Measurements from ENCODE around the gene MAP4.
"Not testable (repeated sequence)": the region's sequence is repeated elsewhere in the genome, so short reads cannot be mapped to it uniquely, and the experiment has no call there.

MAP4 gene

GRCh38 chr3:48016301-48016973 lies at the start of gene MAP4:
Gene MAP4, minus strand, starts transcription at chr3:48016416. Its CDS starts 17,556 bp downstream, at chr3:47998860.
- no peak for DNase-seq (ENCODE audit: extremely low read depth in 1 of 2, low read depth in 1 of 2)

GRCh38 chr3:48065035-48065434 lies 48.8 kb upstream of the MAP4 start:
- DNase-seq (ENCODE audit: extremely low read depth in 1 of 2, low read depth in 1 of 2) = no peak

- DNase-seq (ENCODE audit: extremely low read depth in 1 of 2, low read depth in 1 of 2) = no peak
Observed at GRCh38 chr3:48064292-48064829, 48.1 kb upstream of the MAP4 start.

- DNase-seq (ENCODE audit: extremely low read depth in 1 of 2, low read depth in 1 of 2) = not testable (repeated sequence)
Observed at GRCh38 chr3:48061586-48061985, 45.4 kb upstream of the MAP4 start.

- DNase-seq (ENCODE audit: extremely low read depth in 1 of 2, low read depth in 1 of 2) = no peak
Observed at GRCh38 chr3:48058091-48058490, 41.9 kb upstream of the MAP4 start.

GRCh38 chr3:48057521-48057920 lies 41.3 kb upstream of the MAP4 start:
- DNase-seq (ENCODE audit: extremely low read depth in 1 of 2, low read depth in 1 of 2) = no peak

GRCh38 chr3:48047841-48048464 lies 31.7 kb upstream of the MAP4 start:
- DNase-seq (ENCODE audit: extremely low read depth in 1 of 2, low read depth in 1 of 2) = no peak

GRCh38 chr3:48042071-48042760 lies 26.0 kb upstream of the MAP4 start:
- DNase-seq (ENCODE audit: extremely low read depth in 1 of 2, low read depth in 1 of 2) = no peak

GRCh38 chr3:48039487-48040190 lies 23.4 kb upstream of the MAP4 start:
- DNase-seq (ENCODE audit: extremely low read depth in 1 of 2, low read depth in 1 of 2) = no peak

- DNase-seq (ENCODE audit: extremely low read depth in 1 of 2, low read depth in 1 of 2) = no peak
Observed at GRCh38 chr3:48038971-48039481, 22.8 kb upstream of the MAP4 start.

GRCh38 chr3:48034000-48034516 lies 17.8 kb upstream of the MAP4 start:
- no peak for DNase-seq (ENCODE audit: extremely low read depth in 1 of 2, low read depth in 1 of 2)

- DNase-seq (ENCODE audit: extremely low read depth in 1 of 2, low read depth in 1 of 2) = no peak
Observed at GRCh38 chr3:48030188-48030587, 14.0 kb upstream of the MAP4 start.

- DNase-seq (ENCODE audit: extremely low read depth in 1 of 2, low read depth in 1 of 2) = no peak
Observed at GRCh38 chr3:48026951-48027908, 11.0 kb upstream of the MAP4 start.

- no peak for DNase-seq (ENCODE audit: extremely low read depth in 1 of 2, low read depth in 1 of 2)
Observed at GRCh38 chr3:48026098-48026497, 9.9 kb upstream of the MAP4 start.

GRCh38 chr3:48024401-48024800 lies 8.2 kb upstream of the MAP4 start:
- DNase-seq (ENCODE audit: extremely low read depth in 1 of 2, low read depth in 1 of 2) = no peak

- no peak for DNase-seq (ENCODE audit: extremely low read depth in 1 of 2, low read depth in 1 of 2)
Observed at GRCh38 chr3:48023377-48023776, 7.2 kb upstream of the MAP4 start.

GRCh38 chr3:48022178-48022577 lies 6.0 kb upstream of the MAP4 start:
- no peak for DNase-seq (ENCODE audit: extremely low read depth in 1 of 2, low read depth in 1 of 2)

- no peak for DNase-seq (ENCODE audit: extremely low read depth in 1 of 2, low read depth in 1 of 2)
Observed at GRCh38 chr3:48018841-48019240, 2.6 kb upstream of the MAP4 start.

- no peak for DNase-seq (ENCODE audit: extremely low read depth in 1 of 2, low read depth in 1 of 2)
Observed at GRCh38 chr3:48015431-48016180, 610 bp downstream of the MAP4 start.

Data from stimulated activated CD8-positive, alpha-beta memory T cell treated with anti-CD3 and anti-CD28 coated beads, Interleukin-7, amount 100 ng/mL, for 48 hours (primary cell).